T-cell (primary cell): Measurements from ENCODE around the gene CENPQ. TPM values are rescaled to one million over a fixed set of nuclear protein-coding genes. Genes with fewer than 3 reads are reported as not detected.

Experiments used
- ATAC-seq, 4 experiments: fragments of 200-7000 bp in 3 of 4; fragments of 150-1000 bp in 1 of 4; cut with Tn5 transposase; replicated peaks in 1 of 4; 1 replicate in 3 of 4; 2 replicates in 1 of 4; pipeline ENCODE4 v1.10.0; 2021; ENCODE audit warnings: moderate library complexity in 3 of 4, mild to moderate bottlenecking in 2 of 4, moderate number of reproducible peaks in 1 of 4
- CTCF ChIA-PET, 2 donors: fragments of 300-600 bp; sonication (Branson Sonifier 250); formaldehyde crosslinking; loops; one replicate each; lab custom pipeline; 2022; ENCODE audit warnings: antibody characterized with exemption in 2 of 2; lab: Charles Lee
- POLR2A ChIA-PET, 2 donors: fragments of 300-600 bp; sonication (Branson Sonifier 250); formaldehyde crosslinking; loops; one replicate each; lab custom pipeline; 2022; ENCODE audit warnings: antibody characterized with exemption in 2 of 2; lab: Charles Lee
- DNase-seq, 35 experiments: peaks; one replicate each; pipeline versions ENCODE4 v3.0.0 to v3.0.0-alpha.2; 2013 to 2023
- H3K27ac ChIP-seq: one replicate; pipeline ENCODE4 v1.5.1; 2013; ENCODE audit warnings: low read length
- H3K27me3 ChIP-seq, 2 experiments: replicated peaks in 1 of 2; 1 replicate in 1 of 2; 2 replicates in 1 of 2; pipeline versions ENCODE4 v1.6.1 to v1.7.0; 2013; ENCODE audit warnings: low read length in 1 of 2, mixed read lengths in 1 of 2; ENCODE audit not compliant: control insufficient read depth in 2 of 2, insufficient read depth in 2 of 2; ENCODE audit errors: extremely low read depth in 1 of 2
- H3K36me3 ChIP-seq, 2 donors: 1 replicate in 1 of 2; 2 replicates in 1 of 2; pipeline versions ENCODE4 v1.6.1 to v1.7.0; 2013; ENCODE audit warnings: low read length in 1 of 2; ENCODE audit not compliant: control insufficient read depth in 2 of 2, insufficient read depth in 1 of 2; ENCODE audit errors: extremely low read depth in 1 of 2
- H3K4me1 ChIP-seq, 2 experiments: 1 replicate in 1 of 2; 2 replicates in 1 of 2; pipeline versions ENCODE4 v1.6.1 to v1.7.0; 2013; ENCODE audit warnings: low read length in 2 of 2, mixed read lengths in 1 of 2; ENCODE audit not compliant: insufficient read depth in 2 of 2, control insufficient read depth in 1 of 2; ENCODE audit errors: extremely low read depth in 1 of 2
- H3K4me3 ChIP-seq, 2 donors: 1 replicate in 1 of 2; 2 replicates in 1 of 2; pipeline versions ENCODE4 v1.5.1 to v1.7.0; 2013; ENCODE audit warnings: mild to moderate bottlenecking in 2 of 2, low read length in 1 of 2, moderate library complexity in 1 of 2; ENCODE audit not compliant: control insufficient read depth in 1 of 2; ENCODE audit errors: extremely low read depth in 1 of 2
- H3K9me3 ChIP-seq: 2 replicates; pipeline ENCODE4 v1.7.0; 2013
- H3K27ac Mint-ChIP-seq, 2 donors: one replicate each; pipeline ENCODE4 v1.8.0; 2020 to 2021; ENCODE audit warnings: mild to moderate bottlenecking in 2 of 2, mixed read lengths in 2 of 2
- H3K27me3 Mint-ChIP-seq, 2 donors: one replicate each; pipeline ENCODE4 v1.8.0; 2021 to 2022; ENCODE audit warnings: mixed read lengths in 2 of 2
- H3K36me3 Mint-ChIP-seq: one replicate; pipeline ENCODE4 v1.8.0; 2021; ENCODE audit warnings: mixed read lengths
- H3K4me1 Mint-ChIP-seq, 3 donors: one replicate each; pipeline ENCODE4 v1.8.0; 2020 to 2022; ENCODE audit warnings: mixed read lengths in 3 of 3, mild to moderate bottlenecking in 1 of 3
- H3K4me3 Mint-ChIP-seq, 3 donors: one replicate each; pipeline ENCODE4 v1.8.0; 2020 to 2022; ENCODE audit warnings: mild to moderate bottlenecking in 3 of 3, mixed read lengths in 3 of 3, moderate library complexity in 3 of 3
- H3K9me3 Mint-ChIP-seq, 3 donors: one replicate each; pipeline ENCODE4 v1.8.0; 2020 to 2022; ENCODE audit warnings: mixed read lengths in 3 of 3
- WGBS: methylation state at CpG from one replicate; pipeline ENCODE4 v1.1.5; 2013; ENCODE audit warnings: missing lambda C conversion rate; ENCODE audit not compliant: insufficient coverage; 5-methylcytosine and 5-hydroxymethylcytosine counted together
- total RNA-seq, 35 experiments: library from RNA in 6 of 35; stranded (reverse) in 6 of 35; fragments of 120-200 nt in 1 of 35; gene quantifications; one replicate each; pipeline versions ENCODE4 v1.2.1 to v1.2.4 and lab custom pipeline; 2013 to 2026

CENPQ gene
- total RNA-seq, 5 donors from 2014 or later (not counting 1 experiment from before 2014, with no cell fraction given) = 1.5 to 4.4 (median 3.8) TPM

- DNase-seq = no peak
- Mint-ChIP-seq H3K4me3 (no peak overlapping the region), H3K9me3 (no peaks in the 10 kb centered on the region), H3K4me1 (peaks cover 3 to 7% (median 6%) of the 10 kb centered on the region in 3 donors), H3K36me3 (peaks cover 31% of the 10 kb centered on the region), H3K27ac (no peak overlapping the region), H3K27me3 (no peaks in the 10 kb centered on the region)
- Histone ChIP-seq H3K27me3 (no peaks in the 10 kb centered on the region), H3K4me3 (no peak overlapping the region), H3K4me1 (peaks cover 0 to 3% of the 10 kb centered on the region in 2 experiments), H3K27ac (no peak overlapping the region), H3K9me3 (no peaks in the 10 kb centered on the region), H3K36me3 (peaks cover 0 to 29% of the 10 kb centered on the region in 2 donors)
- CTCF ChIA-PET = interaction anchor here (0.8 to 1.0 kb wide), 2 partner anchors 9 to 37 kb away, joined by 3 to 5 read pairs; no protein-coding TSS in a partner anchor
- POLR2A ChIA-PET = no interaction called here
- no CpG with 5 or more reads among the region's 2 CpGs for WGBS
- no peak for ATAC-seq
Observed at GRCh38 chr6:49453221-49453620, 9.9 kb upstream of the CENPQ start.

- peaks cover 32% of the 10 kb centered on the region for H3K36me3 Mint-ChIP-seq
- H3K36me3 ChIP-seq = peaks cover 0 to 24% of the 10 kb centered on the region in 2 donors
- H3K9me3 ChIP-seq = no peaks in the 10 kb centered on the region
- H3K27me3 ChIP-seq = no peaks in the 10 kb centered on the region
- no peaks in the 10 kb centered on the region for H3K9me3 Mint-ChIP-seq
- peaks cover 11 to 23% (median 12%) of the 10 kb centered on the region in 3 donors for H3K4me1 Mint-ChIP-seq
- H3K4me1 ChIP-seq = peaks cover 0 to 3% of the 10 kb centered on the region in 2 experiments
- no CpG with 5 or more reads among the region's 3 CpGs for WGBS
- no peak overlapping the region for H3K4me3 Mint-ChIP-seq
- DNase-seq (no peak), ATAC-seq (no peak)
- ChIA-PET CTCF (interaction anchor here (0.6 to 0.9 kb wide), 2 partner anchors 47 to 1824 kb away, joined by 3 read pairs; no protein-coding TSS in a partner anchor), POLR2A (no interaction called here)
- H3K4me3 ChIP-seq = no peak overlapping the region
- no peaks in the 10 kb centered on the region for H3K27me3 Mint-ChIP-seq
- no peak overlapping the region for H3K27ac ChIP-seq
- no peak overlapping the region for H3K27ac Mint-ChIP-seq
Observed at GRCh38 chr6:49454787-49455709, 8.1 kb upstream of the CENPQ start.

GRCh38 chr6:49457771-49458170, 5.4 kb upstream of the CENPQ start:
- H3K27me3 Mint-ChIP-seq = no peaks in the 10 kb centered on the region
- Histone ChIP-seq H3K9me3 (no peaks in the 10 kb centered on the region), H3K27me3 (no peaks in the 10 kb centered on the region), H3K4me1 (peaks cover 8 to 12% of the 10 kb centered on the region in 2 experiments), H3K4me3 (no peak overlapping the region), H3K27ac (no peak overlapping the region), H3K36me3 (peaks cover 0 to 16% of the 10 kb centered on the region in 2 donors)
- peaks cover 29 to 48% (median 34%) of the 10 kb centered on the region in 3 donors for H3K4me1 Mint-ChIP-seq
- no peak for ATAC-seq
- WGBS = no CpG with 5 or more reads among the region's 4 CpGs
- CTCF ChIA-PET = interaction anchor here in 1 of 2 donors (0.5 kb wide), 1 partner anchor 1974 kb away, joined by 3 read pairs; no protein-coding TSS in a partner anchor
- no peaks in the 10 kb centered on the region for H3K9me3 Mint-ChIP-seq
- peaks cover 26% of the 10 kb centered on the region for H3K36me3 Mint-ChIP-seq
- POLR2A ChIA-PET = no interaction called here
- H3K4me3 Mint-ChIP-seq = no peak overlapping the region
- no peak overlapping the region for H3K27ac Mint-ChIP-seq
- DNase-seq = no peak

GRCh38 chr6:49462071-49462470, 1.1 kb upstream of the CENPQ start:
- Mint-ChIP-seq H3K4me3 (peak overlapping the region; percentile 92 to 93 (median 93)), H3K27ac (peak overlapping the region; percentile 59 to 94), H3K4me1 (peaks cover 52 to 70% (median 60%) of the 10 kb centered on the region in 3 donors), H3K36me3 (peaks cover 14% of the 10 kb centered on the region), H3K9me3 (no peaks in the 10 kb centered on the region), H3K27me3 (no peaks in the 10 kb centered on the region)
- Histone ChIP-seq H3K4me1 (peaks cover 12 to 22% of the 10 kb centered on the region in 2 experiments), H3K9me3 (no peaks in the 10 kb centered on the region), H3K27me3 (no peaks in the 10 kb centered on the region), H3K27ac (peak overlapping the region; percentile 67), H3K36me3 (peaks cover 0 to 6% of the 10 kb centered on the region in 2 donors), H3K4me3 (peak overlapping the region; percentile 67 to 99)
- CTCF ChIA-PET = interaction anchor here in 1 of 2 donors (1.2 kb wide), 1 partner anchor 9 kb away, joined by 3 read pairs; no protein-coding TSS in a partner anchor
- POLR2A ChIA-PET = no interaction called here
- ATAC-seq = no peak
- peak in 1 of 35 experiments; percentile 16 for DNase-seq
- whole genome bisulfite sequencing = no CpG with 5 or more reads among the region's 3 CpGs

- WGBS = 5% methylated on average over 3 of the region's 7 CpGs
- peak in 1 of 4 experiments; percentile 1 for ATAC-seq
- DNase-seq = no peak
- Histone ChIP-seq H3K36me3 (peaks cover 0 to 3% of the 10 kb centered on the region in 2 donors), H3K4me1 (peaks cover 12 to 22% of the 10 kb centered on the region in 2 experiments), H3K27ac (peak overlapping the region; percentile 67), H3K4me3 (peak overlapping the region; percentile 67 to 99), H3K27me3 (no peaks in the 10 kb centered on the region), H3K9me3 (no peaks in the 10 kb centered on the region)
- ChIA-PET POLR2A (no interaction called here), CTCF (interaction anchor here in 1 of 2 donors (1.2 kb wide), 1 partner anchor 9 kb away, joined by 3 read pairs; no protein-coding TSS in a partner anchor)
- Mint-ChIP-seq H3K27me3 (no peaks in the 10 kb centered on the region), H3K4me1 (peaks cover 52 to 68% (median 60%) of the 10 kb centered on the region in 3 donors), H3K9me3 (no peaks in the 10 kb centered on the region), H3K36me3 (peaks cover 11% of the 10 kb centered on the region), H3K27ac (peak overlapping the region; percentile 91 to 94), H3K4me3 (peak overlapping the region; percentile 92 to 93 (median 93))
Observed at GRCh38 chr6:49462599-49462926, 607 bp upstream of the CENPQ start.

- Mint-ChIP-seq H3K27ac (peak overlapping the region; percentile 91 to 94), H3K27me3 (no peaks in the 10 kb centered on the region), H3K4me3 (peak overlapping the region; percentile 92 to 93 (median 93)), H3K9me3 (no peaks in the 10 kb centered on the region), H3K4me1 (peaks cover 52 to 66% (median 60%) of the 10 kb centered on the region in 3 donors), H3K36me3 (peaks cover 7% of the 10 kb centered on the region)
- Histone ChIP-seq H3K27ac (peak overlapping the region; percentile 67), H3K4me3 (peak overlapping the region; percentile 67 to 99), H3K36me3 (no peaks in the 10 kb centered on the region), H3K9me3 (no peaks in the 10 kb centered on the region), H3K27me3 (no peaks in the 10 kb centered on the region), H3K4me1 (peaks cover 12 to 22% of the 10 kb centered on the region in 2 experiments)
- CTCF ChIA-PET = no interaction called here
- 0% methylated on average over 1 of the region's 4 CpGs for WGBS
- POLR2A ChIA-PET = no interaction called here
- DNase-seq (no peak), ATAC-seq (no peak)
Observed at GRCh38 chr6:49463612-49463967, 420 bp downstream of the CENPQ start.
